LNCaP clone FGC (cell line): ENCODE results near the gene ZNF451.
A peak's percentile ranks its signal among the peaks of the same experiment; 100 is the strongest.

ENCODE experiments used
- DNase-seq: peaks from one replicate; pipeline ENCODE4 v3.0.0-alpha.2; 2011; ENCODE audit warnings: low read depth
- H3K4me3 ChIP-seq: 2 replicates; pipeline ENCODE4 v1.5.1; 2011; ENCODE audit warnings: mild to moderate bottlenecking, low read depth, low read length, control low read depth
- TF ChIP-seq, protein P1 (sequence below): IDR thresholded peaks from 2 replicates; pipeline ENCODE4 v1.5.1; 2012; ENCODE audit warnings: mild to moderate bottlenecking; ENCODE audit not compliant: control insufficient read depth, insufficient read depth; ENCODE audit errors: extremely low read depth

The ZNF451 gene

DNA sequence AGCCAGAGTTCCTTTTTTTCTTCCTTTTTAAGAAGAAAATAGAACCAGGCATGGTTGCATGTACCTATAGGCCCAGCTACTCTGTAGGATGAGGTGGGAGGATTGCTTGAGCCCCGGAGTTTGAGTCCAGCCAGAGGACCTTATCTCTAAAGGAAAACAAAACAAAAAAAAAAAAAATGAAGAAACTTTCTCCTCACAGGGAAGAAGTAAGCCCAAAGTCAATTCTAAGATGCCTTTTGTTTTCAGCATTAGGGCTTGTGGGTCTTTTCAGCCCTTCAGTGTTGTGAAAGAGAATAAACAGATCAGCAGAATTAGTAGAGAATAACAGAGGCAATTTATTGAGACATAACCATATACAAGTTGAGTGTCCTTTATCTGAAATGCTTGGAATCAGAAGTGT lies 26.8 kb downstream of the ZNF451 start:
- no peak overlapping the region for H3K4me3 ChIP-seq
- TF ChIP-seq, protein P1, sequence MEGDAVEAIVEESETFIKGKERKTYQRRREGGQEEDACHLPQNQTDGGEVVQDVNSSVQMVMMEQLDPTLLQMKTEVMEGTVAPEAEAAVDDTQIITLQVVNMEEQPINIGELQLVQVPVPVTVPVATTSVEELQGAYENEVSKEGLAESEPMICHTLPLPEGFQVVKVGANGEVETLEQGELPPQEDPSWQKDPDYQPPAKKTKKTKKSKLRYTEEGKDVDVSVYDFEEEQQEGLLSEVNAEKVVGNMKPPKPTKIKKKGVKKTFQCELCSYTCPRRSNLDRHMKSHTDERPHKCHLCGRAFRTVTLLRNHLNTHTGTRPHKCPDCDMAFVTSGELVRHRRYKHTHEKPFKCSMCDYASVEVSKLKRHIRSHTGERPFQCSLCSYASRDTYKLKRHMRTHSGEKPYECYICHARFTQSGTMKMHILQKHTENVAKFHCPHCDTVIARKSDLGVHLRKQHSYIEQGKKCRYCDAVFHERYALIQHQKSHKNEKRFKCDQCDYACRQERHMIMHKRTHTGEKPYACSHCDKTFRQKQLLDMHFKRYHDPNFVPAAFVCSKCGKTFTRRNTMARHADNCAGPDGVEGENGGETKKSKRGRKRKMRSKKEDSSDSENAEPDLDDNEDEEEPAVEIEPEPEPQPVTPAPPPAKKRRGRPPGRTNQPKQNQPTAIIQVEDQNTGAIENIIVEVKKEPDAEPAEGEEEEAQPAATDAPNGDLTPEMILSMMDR = no peak
- no peak for DNase-seq

DNA sequence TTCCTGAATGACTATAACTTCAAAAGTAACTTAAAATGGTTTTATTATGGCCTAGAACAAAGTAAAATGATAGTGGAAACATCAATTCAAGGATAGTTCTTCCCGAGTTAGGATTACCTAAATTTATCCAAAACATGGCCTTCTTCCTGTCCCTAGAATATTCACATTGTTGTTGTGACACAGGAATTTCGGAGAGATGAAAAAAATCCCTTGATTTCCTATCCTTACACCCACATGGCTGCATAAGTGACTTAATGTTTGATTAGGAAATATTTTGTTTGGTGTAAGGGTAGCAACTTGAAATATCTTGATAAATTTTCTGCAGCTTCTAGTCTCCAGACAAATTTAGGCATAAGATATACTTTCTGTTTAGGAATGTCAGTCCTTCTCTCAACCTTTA lies 27.8 kb downstream of the ZNF451 start:
- DNase-seq = no peak
- TF ChIP-seq, protein P1 = no peak

DNA sequence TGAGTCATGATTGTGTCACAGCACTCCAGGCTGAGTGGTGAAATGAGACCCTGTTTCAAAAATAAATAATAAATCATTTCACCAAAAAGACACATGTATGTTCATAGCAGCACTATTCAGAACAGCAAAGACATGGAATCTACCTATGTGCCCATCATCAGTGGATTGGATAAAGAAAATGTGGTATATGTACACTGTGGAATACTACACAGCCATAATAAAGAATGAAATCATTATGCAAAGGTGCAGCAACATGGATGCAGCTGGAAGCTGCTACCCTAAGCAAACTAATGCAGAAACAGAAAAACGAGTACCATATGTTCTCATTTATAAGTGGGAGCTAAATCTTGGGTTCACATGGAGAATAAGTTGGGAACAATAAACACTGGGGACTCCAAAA lies 33.1 kb downstream of the ZNF451 start:
- TF ChIP-seq, protein P1 = no peak
- H3K4me3 ChIP-seq = no peak overlapping the region
- no peak for DNase-seq

More for the DNA sequence above, 27.8 kb downstream of the ZNF451 start:
- H3K4me3 ChIP-seq = no peak overlapping the region

DNA sequence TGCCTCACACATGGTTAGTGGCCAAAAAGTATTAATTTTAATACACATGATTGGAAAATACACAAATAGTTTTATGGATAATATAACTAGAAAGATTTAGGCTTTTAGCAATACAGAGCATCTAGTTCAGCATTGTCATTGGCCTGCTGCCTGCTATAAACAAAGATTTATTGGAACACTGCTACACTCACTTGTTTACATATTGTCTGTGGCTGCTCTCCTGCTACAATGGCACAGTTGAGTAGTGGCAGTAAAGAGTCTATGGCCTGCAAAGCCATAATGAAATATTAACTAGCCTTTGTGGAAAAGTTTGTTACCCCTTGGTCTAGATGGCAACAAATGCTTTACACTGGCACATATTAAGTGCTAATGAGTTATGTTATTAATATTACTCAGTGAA lies 37.8 kb downstream of the ZNF451 start:
- no peak overlapping the region for H3K4me3 ChIP-seq
- peak; percentile 96 for DNase-seq
- TF ChIP-seq, protein P1 = no peak

DNA sequence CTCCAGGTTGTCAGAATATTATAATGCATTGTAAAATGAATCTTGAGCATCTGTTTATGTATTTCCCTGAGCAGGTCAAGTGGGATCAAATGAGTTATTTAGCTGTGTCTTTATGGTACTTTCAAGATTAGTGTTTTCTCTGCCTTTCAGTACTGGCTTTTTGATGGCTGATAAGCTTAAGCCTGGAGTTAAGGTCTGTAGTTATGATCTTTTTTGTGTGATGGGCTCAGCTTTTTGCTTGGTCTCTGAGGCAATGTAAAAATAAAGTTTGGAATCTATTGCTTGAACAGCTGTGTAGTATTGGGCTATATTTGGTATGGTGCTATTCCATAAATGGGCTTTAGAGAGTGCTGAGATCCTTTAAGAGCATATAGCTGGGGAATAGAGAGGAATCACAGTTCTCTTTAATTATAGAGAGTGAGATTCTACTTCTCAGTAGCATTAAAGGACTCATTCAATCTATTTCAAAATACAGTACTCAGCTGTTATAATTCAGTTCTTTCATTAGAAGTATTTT lies 40.7 kb downstream of the ZNF451 start:
- TF ChIP-seq, protein P1 = no peak
- no peak overlapping the region for H3K4me3 ChIP-seq
- DNase-seq = no peak

DNA sequence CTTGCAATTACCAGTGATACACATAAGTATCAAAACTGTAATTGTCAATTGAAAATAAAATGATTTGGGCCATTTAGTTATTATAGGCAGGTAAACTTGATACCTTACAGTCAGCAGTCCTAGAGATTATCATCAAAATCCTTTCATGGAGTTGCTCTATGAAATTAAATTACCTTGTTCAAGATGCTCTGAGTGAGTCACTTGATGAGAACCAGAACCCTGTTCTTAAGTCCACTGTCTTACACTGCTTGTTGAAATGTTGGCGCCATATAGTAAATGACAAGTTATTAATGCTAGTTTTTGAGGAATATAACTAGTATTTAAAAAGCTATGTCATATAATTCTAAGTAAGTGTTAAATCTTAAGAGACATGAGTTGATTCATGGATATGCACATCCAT lies 45.0 kb downstream of the ZNF451 start:
- TF ChIP-seq, protein P1 = no peak
- H3K4me3 ChIP-seq = no peak overlapping the region
- DNase-seq = no peak

DNA sequence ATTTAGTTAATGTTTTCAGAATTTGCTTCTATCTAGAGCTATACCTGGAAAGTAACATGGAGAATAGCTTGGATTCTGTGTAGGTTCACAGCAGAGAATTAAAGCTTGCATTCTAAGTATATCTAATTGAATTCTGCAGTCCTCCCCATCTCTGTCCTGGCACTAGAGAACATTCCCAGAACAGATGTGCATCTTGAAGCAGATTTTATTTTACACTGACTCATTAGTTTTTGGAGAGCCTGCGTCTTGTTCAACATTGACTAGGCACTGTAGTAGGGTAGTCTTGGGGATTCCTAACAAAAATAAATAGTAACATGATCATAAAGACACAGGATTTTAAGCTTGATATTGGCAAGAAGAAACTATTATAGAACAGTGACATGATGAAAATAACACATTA lies 45.9 kb downstream of the ZNF451 start:
- no peak for DNase-seq
- no peak overlapping the region for H3K4me3 ChIP-seq
- TF ChIP-seq, protein P1 = no peak
